K562 (cell line): ENCODE results near the gene ZDHHC18. TPM values are rescaled to one million over a fixed set of nuclear protein-coding genes. Genes with fewer than 3 reads are reported as not detected.

Source experiments
- ATAC-seq: fragments of 200-7000 bp; cut with Tn5 transposase; 3 replicates; pipeline ENCODE4 v1.9.1; 2020; ENCODE audit warnings: moderate library complexity
- BruUV-seq: library from RNA; stranded (reverse); fragments of 400-500 nt; replicated peaks from 2 replicates; lab custom pipeline; 2021; lab: Mats Ljungman, UMichigan
- CTCF ChIA-PET: fragments of 300-600 bp; formaldehyde crosslinking; extraction: SDS; loops from one replicate; lab custom pipeline; 2021; ENCODE audit warnings: low intra/inter-chr PET ratio; lab: Yijun Ruan, JAX
- POLR2A ChIA-PET: fragments of 300-600, 350-650 bp; sonication (Branson Sonifier 250); formaldehyde crosslinking; extraction: SDS; loops from one replicate; lab custom pipeline; 2021; ENCODE audit warnings: antibody characterized with exemption, inconsistent platforms; lab: Yijun Ruan, JAX
- DNase-seq, 4 experiments: peaks; one replicate each; pipeline versions ENCODE4 v3.0.0 to v3.0.0-alpha.2; 2011 to 2018; ENCODE audit warnings: low spot score in 3 of 4, mixed read lengths in 3 of 4; ENCODE audit errors: extremely low read depth in 1 of 4
- FAIRE-seq: peaks from 2 replicates; lab custom pipeline; 2011; peaks lifted over from hg19 to GRCh38; lab: Jason Lieb, UNC
- H2AFZ ChIP-seq: 2 replicates; pipeline ENCODE4 v1.6.0; 2011; ENCODE audit warnings: low read depth, low read length, control low read depth, inconsistent platforms
- H3K27ac ChIP-seq: fragments of 200-600 bp; 3 replicates; pipeline ENCODE4 v1.8.0; 2011; ENCODE audit warnings: low read depth, mild to moderate bottlenecking, control low read depth, inconsistent platforms, low read length, moderate library complexity, mixed read lengths; ENCODE audit errors: extremely low read depth
- H3K27me3 ChIP-seq, 2 experiments: fragments of 300-600 bp in 1 of 2; 2 replicates in 1 of 2; 3 replicates in 1 of 2; pipeline versions ENCODE4 v1.6.0 to v1.8.0; 2011; ENCODE audit warnings: inconsistent platforms in 2 of 2, low read length in 2 of 2, mild to moderate bottlenecking in 1 of 2, mixed read lengths in 1 of 2, moderate library complexity in 1 of 2; ENCODE audit not compliant: control insufficient read depth in 2 of 2, insufficient read depth in 2 of 2
- H3K36me3 ChIP-seq: fragments of 300-600 bp; 3 replicates; pipeline ENCODE4 v1.8.0; 2011; ENCODE audit warnings: mild to moderate bottlenecking, low read length, inconsistent platforms; ENCODE audit not compliant: control insufficient read depth, insufficient read depth
- H3K4me1 ChIP-seq, 2 experiments: fragments of 200-600 bp in 1 of 2; replicated peaks in 1 of 2; 2 replicates in 1 of 2; 3 replicates in 1 of 2; pipeline versions ENCODE4 v1.5.1 to v1.8.0; 2011; ENCODE audit warnings: inconsistent platforms in 2 of 2, low read length in 2 of 2, mild to moderate bottlenecking in 1 of 2, mixed read lengths in 1 of 2, moderate library complexity in 1 of 2; ENCODE audit not compliant: control insufficient read depth in 2 of 2, insufficient read depth in 2 of 2
- H3K4me2 ChIP-seq: 2 replicates; pipeline ENCODE4 v1.6.1; 2011; ENCODE audit warnings: low read length, control low read depth, inconsistent platforms, mixed read lengths; ENCODE audit not compliant: insufficient read depth
- H3K4me3 ChIP-seq: fragments of 200-600 bp; sonication (generic), shearing (Covaris generic); 2 replicates; pipeline ENCODE4 v1.5.1; 2016; ENCODE audit warnings: control low read depth, inconsistent platforms
- H3K79me2 ChIP-seq: fragments of 200-600 bp; 3 replicates; pipeline ENCODE4 v1.8.0; 2011; ENCODE audit warnings: low read length, inconsistent platforms; ENCODE audit not compliant: control insufficient read depth, insufficient read depth
- H3K9ac ChIP-seq, 2 experiments: 2 replicates each; pipeline versions ENCODE4 v1.6.0 to v1.6.1; 2011; ENCODE audit warnings: low read depth in 2 of 2, low read length in 2 of 2, control low read depth in 1 of 2, inconsistent platforms in 1 of 2, mild to moderate bottlenecking in 1 of 2, mixed read lengths in 1 of 2; ENCODE audit not compliant: insufficient read depth in 1 of 2
- H3K9me1 ChIP-seq: one replicate; pipeline ENCODE4 v1.6.0; 2011; ENCODE audit warnings: inconsistent platforms, mild to moderate bottlenecking, low read length, moderate library complexity; ENCODE audit not compliant: control insufficient read depth, insufficient read depth
- H3K9me3 ChIP-seq: replicated peaks from 2 replicates; pipeline ENCODE4 v1.5.1; 2011; ENCODE audit warnings: low read depth, low read length, inconsistent platforms; ENCODE audit not compliant: control insufficient read depth, insufficient read depth
- H4K20me1 ChIP-seq: replicated peaks from 2 replicates; pipeline ENCODE4 v1.6.1; 2011; ENCODE audit warnings: low read length, inconsistent platforms, mixed read lengths; ENCODE audit not compliant: control insufficient read depth, insufficient read depth
- CTCF ChIP-seq, 3 experiments: IDR thresholded peaks in 2 of 3; conservative IDR thresholded peaks in 1 of 3; 2 replicates each; pipeline ENCODE4 v1.5.1; 2011 to 2012; ENCODE audit warnings: low read length in 3 of 3, mild to moderate bottlenecking in 3 of 3, control low read depth in 2 of 3, improper control_type of control experiment in 1 of 3, inconsistent platforms in 1 of 3, low read depth in 1 of 3, mixed read lengths in 1 of 3, moderate library complexity in 1 of 3; ENCODE audit not compliant: insufficient read depth in 2 of 3
- USF1 ChIP-seq: sonication (generic); formaldehyde crosslinking; IDR thresholded peaks from 2 replicates; pipeline ENCODE4 v1.9.0; 2022; ENCODE audit warnings: mild to moderate bottlenecking, missing genetic modification reagents
- WGBS: fragments of 100-300 bp; shearing (Covaris generic); methylation state at CpG from one replicate; pipeline ENCODE4 v1.1.6; 2016; ENCODE audit warnings: low coverage, mixed read lengths; ENCODE audit not compliant: insufficient coverage; ENCODE audit errors: missing lambda C conversion rate; 5-methylcytosine and 5-hydroxymethylcytosine counted together
- in situ Hi-C: fragments of 300-500 bp; cut with MboI; formaldehyde crosslinking; loops from 4 replicates; pipeline ENCODE4 v1.15.0; 2018; ENCODE audit warnings: inconsistent platforms, mixed read lengths
- intact Hi-C: fragments of 100-400 bp; cut with micrococcal nuclease; formaldehyde crosslinking; loops from 2 replicates; pipeline ENCODE4 v1.14.2; 2022
- polyA plus RNA-seq, 8 experiments: library from polyadenylated mRNA; depleted of rRNA in 4 of 8; stranded (reverse) in 5 of 8; unstranded in 3 of 8; fragments of >200 nt; fragmentation: Nextera tagmentation in 2 of 8; fragmentation: Illumina TruSeq in 1 of 8; extraction: Ambion mirVana in 2 of 8; extraction: Trizol in 1 of 8; gene quantifications; 2 replicates each; pipeline versions ENCODE4 v1.2.1 to v1.2.3, GENCODE V29; 2011 to 2014; ENCODE audit warnings: inconsistent platforms in 1 of 8, missing spikeins in 1 of 8
- total RNA-seq, 7 experiments: library from RNA; depleted of rRNA in 6 of 7; stranded (reverse); fragments of >200 nt in 6 of 7; fragmentation: Illumina TruSeq in 2 of 7; extraction: Trizol in 2 of 7; gene quantifications; 2 replicates each; pipeline versions ENCODE4 v1.2.1 to v1.2.3, GENCODE V29; 2011 to 2021; ENCODE audit warnings: low replicate concordance in 1 of 7

Gene ZDHHC18
- total and polyA plus RNA-seq, 9 of the 15 experiments (the other 6 are each of a cell fraction or from before 2014, with no cell fraction given) = 0.42 to 35.6 (median 15.8) TPM

- Histone ChIP-seq H3K27me3 (no peaks in the 10 kb centered on the region), H3K4me2 (no peak overlapping the region), H3K4me3 (no peak overlapping the region), H4K20me1 (no peaks in the 10 kb centered on the region), H2AFZ (no peak overlapping the region), H3K9ac (no peak overlapping the region), H3K4me1 (peaks cover 21 to 41% of the 10 kb centered on the region in 2 experiments), H3K36me3 (no peaks in the 10 kb centered on the region), H3K79me2 (no peaks in the 10 kb centered on the region)
- 29% methylated on average over 5 of the region's 5 CpGs for WGBS
- FAIRE-seq = peak; percentile 49
- BruUV-seq = no TSS peak
- in situ Hi-C loops = no loop called here
- ATAC-seq = no peak
- DNase-seq = peak in 1 of 4 experiments; percentile 31
- intact Hi-C loops = loop anchor here (10.0 kb wide), 1 partner anchor 166 kb away; the partner anchor contains the start of gene ARID1A
- POLR2A ChIA-PET = interaction anchor here (2.5 kb wide), 1 partner anchor 11 kb away, joined by 11 read pairs; no protein-coding TSS in a partner anchor
- CTCF ChIA-PET = interaction anchor here (0.6 kb wide), 1 partner anchor 186 kb away, joined by 3 read pairs; no protein-coding TSS in a partner anchor
- TF ChIP-seq CTCF (IDR thresholded peaks at IDR 0.05 in 2 of 3, conservative IDR thresholded peaks at IDR 0.05 in 1 of 3; ENCODE audit: insufficient read depth in 2 of 3, low read depth in 1 of 3, low read length in 3 of 3) = peak; percentile 28 to 49 (median 39); a peak in 4 of 6 replicates
- TF ChIP-seq USF1 = no peak
- TF ChIP-seq, all 486 proteins: peak for 1
- Histone ChIP-seq H3K9me1 (no peaks in the 10 kb centered on the region), H3K9me3 (no peaks in the 10 kb centered on the region), H3K27ac (no peak overlapping the region)
These were observed 34.8 kb downstream of the ZDHHC18 start for GRCh38 chr1:26861286-26861701.
